Uterus (tissue), 4 donors: ENCODE data around the gene ZNF416. TPM values are rescaled to one million over a fixed set of nuclear protein-coding genes. Genes with fewer than 3 reads are reported as not detected.

Experiments
- DNase-seq, 2 donors: peaks; one replicate each; pipeline ENCODE4 v3.0.0-alpha.2; 2019 to 2020
- H3K27ac ChIP-seq, 2 donors: fragments of 200-600 bp; sonication (generic); 1 replicate in 1 of 2; 2 replicates in 1 of 2; pipeline ENCODE4 v1.5.1; 2016 to 2018
- H3K27me3 ChIP-seq, 2 donors: fragments of 200-600 bp; sonication (generic); one replicate each; pipeline ENCODE4 v1.5.1; 2018 to 2019; ENCODE audit warnings: control low read depth in 1 of 2
- H3K36me3 ChIP-seq, 2 donors: fragments of 200-600 bp; sonication (generic); one replicate each; pipeline ENCODE4 v1.5.1; 2019; ENCODE audit warnings: control low read depth in 1 of 2
- H3K4me1 ChIP-seq, 2 donors: fragments of 200-600 bp; sonication (generic); one replicate each; pipeline ENCODE4 v1.5.1; 2018 to 2019; ENCODE audit warnings: control low read depth in 1 of 2
- H3K4me3 ChIP-seq, 2 donors: fragments of 200-600 bp; sonication (generic); 1 replicate in 1 of 2; 2 replicates in 1 of 2; pipeline ENCODE4 v1.5.1; 2018 to 2019; ENCODE audit warnings: mild to moderate bottlenecking in 1 of 2
- H3K9me3 ChIP-seq, 2 donors: fragments of 200-600 bp; sonication (generic); one replicate each; pipeline ENCODE4 v1.5.1; 2019; ENCODE audit warnings: control low read depth in 1 of 2
- POLR2A ChIP-seq, 2 donors: fragments of 450-650 bp; IDR thresholded peaks; one replicate each; pipeline ENCODE4 v1.6.1; 2016; ENCODE audit warnings: antibody characterized with exemption in 2 of 2, mild to moderate bottlenecking in 1 of 2, moderate library complexity in 1 of 2
- intact Hi-C: fragments of 100-400 bp; cut with DNase I; formaldehyde crosslinking; loops from one replicate; pipeline ENCODE4 v1.15.1; 2023; ENCODE audit warnings: low total_unique reads
- total RNA-seq, 4 donors: library from RNA; depleted of rRNA in 3 of 4; stranded (reverse); fragments of >200 nt in 3 of 4; gene quantifications; one replicate each; pipeline versions ENCODE4 v1.1.0 to v1.2.4, GENCODE V29; 2014 to 2023
- TF ChIP-seq, protein P1 (sequence below), 4 experiments: fragments of 200-600 bp in 2 of 4; fragments of 450-650 bp in 2 of 4; sonication (generic) in 2 of 4; IDR thresholded peaks; one replicate each; pipeline ENCODE4 v1.5.1; 2016 to 2019; ENCODE audit warnings: antibody characterized with exemption in 4 of 4, mild to moderate bottlenecking in 2 of 4, moderate library complexity in 1 of 4
- donor health status: DM: yes; HTN: yes; CAD: no.

The ZNF416 gene
- total RNA-seq, 4 donors from 2014 or later, result 0.26 to 11.9 (median 5.7) TPM

DNA sequence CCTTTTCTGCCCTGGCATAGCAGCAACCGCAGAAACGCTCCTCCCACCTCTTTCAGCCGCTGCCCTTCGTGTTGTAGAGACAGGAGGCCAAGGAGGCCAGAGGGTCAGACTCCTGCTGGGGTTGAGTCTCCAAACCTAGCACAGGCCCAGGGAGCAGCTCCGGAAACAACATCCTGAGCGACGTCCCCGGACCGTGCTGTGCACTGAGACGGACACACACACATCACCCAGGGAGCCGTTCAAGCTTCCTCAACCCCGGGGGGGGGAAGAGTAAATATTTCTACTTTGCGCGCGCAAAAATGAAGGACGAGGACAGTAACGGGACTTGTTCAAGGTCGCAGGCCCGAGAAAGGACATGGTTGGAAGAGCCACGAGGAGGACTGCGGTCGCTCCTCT, 19.7 kb downstream of the ZNF416 start:
- H3K9me3 ChIP-seq, result peaks cover 0 to 27% of the 10 kb centered on the region in 2 donors
- intact Hi-C loops, result no loop called here
- H3K4me1 ChIP-seq, result no peaks in the 10 kb centered on the region
- H3K4me3 ChIP-seq, result peak overlapping the region; percentile 63 to 95
- no peaks in the 10 kb centered on the region for H3K27me3 ChIP-seq
- TF ChIP-seq, protein P1, sequence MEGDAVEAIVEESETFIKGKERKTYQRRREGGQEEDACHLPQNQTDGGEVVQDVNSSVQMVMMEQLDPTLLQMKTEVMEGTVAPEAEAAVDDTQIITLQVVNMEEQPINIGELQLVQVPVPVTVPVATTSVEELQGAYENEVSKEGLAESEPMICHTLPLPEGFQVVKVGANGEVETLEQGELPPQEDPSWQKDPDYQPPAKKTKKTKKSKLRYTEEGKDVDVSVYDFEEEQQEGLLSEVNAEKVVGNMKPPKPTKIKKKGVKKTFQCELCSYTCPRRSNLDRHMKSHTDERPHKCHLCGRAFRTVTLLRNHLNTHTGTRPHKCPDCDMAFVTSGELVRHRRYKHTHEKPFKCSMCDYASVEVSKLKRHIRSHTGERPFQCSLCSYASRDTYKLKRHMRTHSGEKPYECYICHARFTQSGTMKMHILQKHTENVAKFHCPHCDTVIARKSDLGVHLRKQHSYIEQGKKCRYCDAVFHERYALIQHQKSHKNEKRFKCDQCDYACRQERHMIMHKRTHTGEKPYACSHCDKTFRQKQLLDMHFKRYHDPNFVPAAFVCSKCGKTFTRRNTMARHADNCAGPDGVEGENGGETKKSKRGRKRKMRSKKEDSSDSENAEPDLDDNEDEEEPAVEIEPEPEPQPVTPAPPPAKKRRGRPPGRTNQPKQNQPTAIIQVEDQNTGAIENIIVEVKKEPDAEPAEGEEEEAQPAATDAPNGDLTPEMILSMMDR (IDR thresholded peaks at IDR 0.05), result no peak
- TF ChIP-seq POLR2A (IDR thresholded peaks at IDR 0.05), result no peak
- peak overlapping the region; percentile 53 to 59 for H3K27ac ChIP-seq
- no peak for DNase-seq
- no peaks in the 10 kb centered on the region for H3K36me3 ChIP-seq

DNA sequence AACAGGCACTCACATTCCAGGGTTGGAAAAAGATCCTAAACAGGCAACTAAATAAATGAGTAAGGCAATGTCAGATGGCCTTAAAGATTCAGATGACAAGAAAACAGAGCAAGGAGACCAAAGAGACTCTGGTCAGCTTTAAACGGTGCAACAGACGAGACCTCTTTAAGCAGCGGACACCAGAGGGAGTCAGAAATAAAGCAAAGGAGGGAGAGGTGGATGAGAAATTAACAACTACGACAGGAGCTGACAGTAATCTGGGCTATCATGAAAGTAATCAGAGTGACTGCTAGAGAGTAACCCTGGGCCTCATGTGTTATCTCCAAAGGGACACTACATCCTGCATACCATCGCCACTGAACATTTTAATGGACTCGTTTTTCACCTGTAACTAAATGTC, 20.2 kb downstream of the ZNF416 start:
- TF ChIP-seq POLR2A (IDR thresholded peaks at IDR 0.05), result no peak
- TF ChIP-seq, protein P1 (IDR thresholded peaks at IDR 0.05), result no peak
- H3K4me1 ChIP-seq, result no peaks in the 10 kb centered on the region
- no peak for DNase-seq
- no peaks in the 10 kb centered on the region for H3K27me3 ChIP-seq
- intact Hi-C loops, result no loop called here
- H3K9me3 ChIP-seq, result peaks cover 0 to 32% of the 10 kb centered on the region in 2 donors
- H3K27ac ChIP-seq, result no peak overlapping the region
- H3K4me3 ChIP-seq, result peak overlapping the region; percentile 63 to 95
- H3K36me3 ChIP-seq, result no peaks in the 10 kb centered on the region

DNA sequence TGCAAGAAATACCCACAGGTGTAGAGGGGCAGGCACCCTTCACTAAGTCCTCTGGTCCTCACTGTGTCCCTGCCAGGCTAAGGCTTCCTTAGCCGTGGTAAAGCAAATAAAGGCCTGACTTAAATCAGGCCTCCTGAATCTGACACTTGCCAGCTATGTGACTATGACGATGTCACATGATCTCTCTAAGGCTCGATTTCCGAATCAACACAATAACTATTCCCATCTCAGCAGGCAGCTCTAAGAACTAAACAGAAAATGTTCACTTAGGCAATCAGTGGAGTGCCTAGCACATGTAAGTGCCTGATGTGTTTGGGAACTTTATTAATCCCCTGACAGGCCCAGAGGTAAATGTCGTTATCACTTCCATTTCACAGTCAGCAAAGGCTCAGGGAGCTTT, 21.1 kb downstream of the ZNF416 start:
- no peaks in the 10 kb centered on the region for H3K27me3 ChIP-seq
- TF ChIP-seq, protein P1 (IDR thresholded peaks at IDR 0.05), result no peak
- no peak for TF ChIP-seq POLR2A (IDR thresholded peaks at IDR 0.05)
- DNase-seq, result no peak
- no peaks in the 10 kb centered on the region for H3K36me3 ChIP-seq
- peaks cover 0 to 38% of the 10 kb centered on the region in 2 donors for H3K9me3 ChIP-seq
- H3K4me1 ChIP-seq, result no peaks in the 10 kb centered on the region
- intact Hi-C loops, result no loop called here
- H3K27ac ChIP-seq, result no peak overlapping the region
- H3K4me3 ChIP-seq, result no peak overlapping the region

DNA sequence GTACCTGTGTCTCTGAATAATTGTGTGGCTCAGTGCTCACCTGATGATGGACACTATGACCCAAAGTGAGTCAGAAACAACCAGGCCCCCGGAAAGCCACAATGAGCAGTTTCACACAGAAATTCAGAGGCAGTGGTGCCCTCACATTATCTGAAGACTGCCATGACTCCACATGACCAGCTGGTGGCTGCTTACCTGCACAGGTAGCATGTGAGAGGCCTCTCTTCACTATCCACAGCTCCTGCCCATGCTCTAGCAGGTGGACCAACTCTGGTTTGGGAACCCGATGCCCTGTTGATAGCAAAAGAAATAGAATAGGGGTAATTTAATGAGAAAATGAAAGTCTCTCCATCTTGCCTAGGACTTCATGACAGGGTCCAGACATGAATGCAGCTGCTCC, 26.3 kb downstream of the ZNF416 start:
- H3K27ac ChIP-seq, result no peak overlapping the region
- no peak overlapping the region for H3K4me3 ChIP-seq
- no peaks in the 10 kb centered on the region for H3K27me3 ChIP-seq
- peaks cover 0 to 89% of the 10 kb centered on the region in 2 donors for H3K9me3 ChIP-seq
- no peaks in the 10 kb centered on the region for H3K36me3 ChIP-seq
- intact Hi-C loops, result no loop called here
- TF ChIP-seq POLR2A (IDR thresholded peaks at IDR 0.05), result no peak
- TF ChIP-seq, protein P1 (IDR thresholded peaks at IDR 0.05), result no peak
- DNase-seq, result no peak
- H3K4me1 ChIP-seq, result no peaks in the 10 kb centered on the region

DNA sequence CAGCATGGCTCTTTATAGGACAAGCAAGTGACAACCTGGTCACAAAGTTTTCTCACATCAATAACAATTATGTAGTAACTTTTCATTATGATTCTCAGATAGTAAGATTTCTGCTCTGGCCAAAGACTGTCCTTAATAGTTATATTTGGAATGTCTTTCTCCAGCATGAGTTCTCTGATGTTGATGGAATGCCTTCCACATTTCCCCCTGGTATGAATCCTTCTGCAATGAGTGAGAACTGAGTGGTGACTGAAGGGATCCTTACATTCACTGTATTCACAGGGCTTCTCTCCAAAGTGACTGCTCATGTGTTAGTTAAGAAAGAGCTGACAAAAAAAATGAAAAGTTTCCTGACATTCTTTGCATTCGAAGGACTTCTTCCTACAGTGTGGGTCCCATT, 32.2 kb downstream of the ZNF416 start:
- Histone ChIP-seq H3K4me1 (no peaks in the 10 kb centered on the region), H3K27me3 (no peaks in the 10 kb centered on the region), H3K27ac (no peak overlapping the region), H3K9me3 (peaks cover 3 to 97% of the 10 kb centered on the region in 2 donors), H3K36me3 (no peaks in the 10 kb centered on the region), H3K4me3 (no peak overlapping the region)
- DNase-seq, result no peak
- intact Hi-C loops, result no loop called here
- TF ChIP-seq POLR2A (IDR thresholded peaks at IDR 0.05), result no peak
- TF ChIP-seq, protein P1 (IDR thresholded peaks at IDR 0.05), result no peak
